ENCODE measurements around the gene ERMARD.

- TF ChIP-seq CTCF (conservative IDR thresholded peaks at IDR 0.05; ENCODE audit: low read length) (no peak), EZH2phosphoT487 (IDR thresholded peaks at IDR 0.05; ENCODE audit: borderline replicate concordance) (no peak)
These were observed 53.9 kb downstream of the ERMARD start for GRCh38 chr6:169805242-169805838.
